ENCODE results near the gene HSD11B1L.
"Not testable (repeated sequence)": the region's sequence is repeated elsewhere in the genome, so short reads cannot be mapped to it uniquely, and the experiment has no call there.

The HSD11B1L gene

GRCh38 chr19:5714816-5715215 lies 34.0 kb downstream of the HSD11B1L start:
- H3K36me3 ChIP-seq (ENCODE audit: control insufficient read depth, insufficient read depth, low read length): peaks cover 38% of the 10 kb centered on the region
- H3K27ac ChIP-seq (ENCODE audit: insufficient read depth, low read depth, low read length, poor library complexity, severe bottlenecking): no peak overlapping the region
- H3K9me3 ChIP-seq (ENCODE audit: control insufficient read depth, low read length): no peaks in the 10 kb centered on the region
- H3K4me3 ChIP-seq (ENCODE audit: insufficient read depth, low read depth, low read length): no peak overlapping the region
- H3K4me1 ChIP-seq (ENCODE audit: control insufficient read depth, insufficient read depth, low read length): peaks cover 8% of the 10 kb centered on the region
- no peaks in the 10 kb centered on the region for H3K27me3 ChIP-seq (ENCODE audit: control insufficient read depth, insufficient read depth, low read length, poor library complexity, severe bottlenecking)
- WGBS, 2 experiments: 94% methylated on average over 10 of the region's 10 CpGs

- WGBS, 2 experiments: 96 to 97% methylated on average over 8 of the region's 8 CpGs
- Histone ChIP-seq H3K9me3 (ENCODE audit: control insufficient read depth, low read length) (no peaks in the 10 kb centered on the region), H3K27ac (ENCODE audit: insufficient read depth, low read depth, low read length, poor library complexity, severe bottlenecking) (no peak overlapping the region), H3K4me3 (ENCODE audit: insufficient read depth, low read depth, low read length) (no peak overlapping the region), H3K36me3 (ENCODE audit: control insufficient read depth, insufficient read depth, low read length) (peaks cover 18% of the 10 kb centered on the region), H3K4me1 (ENCODE audit: control insufficient read depth, insufficient read depth, low read length) (peaks cover 8% of the 10 kb centered on the region), H3K27me3 (ENCODE audit: control insufficient read depth, insufficient read depth, low read length, poor library complexity, severe bottlenecking) (no peaks in the 10 kb centered on the region)
These were observed 36.5 kb downstream of the HSD11B1L start for GRCh38 chr19:5717215-5717935.

GRCh38 chr19:5718037-5718578 lies 37.3 kb downstream of the HSD11B1L start:
- H3K4me1 ChIP-seq (ENCODE audit: control insufficient read depth, insufficient read depth, low read length): peaks cover 8% of the 10 kb centered on the region
- 86 to 90% methylated on average over 14 of the region's 14 CpGs for WGBS, 2 experiments
- H3K4me3 ChIP-seq (ENCODE audit: insufficient read depth, low read depth, low read length): peak overlapping the region; percentile 73
- peaks cover 12% of the 10 kb centered on the region for H3K36me3 ChIP-seq (ENCODE audit: control insufficient read depth, insufficient read depth, low read length)
- H3K9me3 ChIP-seq (ENCODE audit: control insufficient read depth, low read length): no peaks in the 10 kb centered on the region
- H3K27me3 ChIP-seq (ENCODE audit: control insufficient read depth, insufficient read depth, low read length, poor library complexity, severe bottlenecking): no peaks in the 10 kb centered on the region
- H3K27ac ChIP-seq (ENCODE audit: insufficient read depth, low read depth, low read length, poor library complexity, severe bottlenecking): no peak overlapping the region

- H3K4me1 ChIP-seq (ENCODE audit: control insufficient read depth, insufficient read depth, low read length): peaks cover 8% of the 10 kb centered on the region
- H3K4me3 ChIP-seq (ENCODE audit: insufficient read depth, low read depth, low read length): peak overlapping the region; percentile 73
- no peaks in the 10 kb centered on the region for H3K9me3 ChIP-seq (ENCODE audit: control insufficient read depth, low read length)
- H3K27me3 ChIP-seq (ENCODE audit: control insufficient read depth, insufficient read depth, low read length, poor library complexity, severe bottlenecking): no peaks in the 10 kb centered on the region
- WGBS, 2 experiments: 13 to 33% methylated on average over 9 to 11 of the region's 11 CpGs
- no peak overlapping the region for H3K27ac ChIP-seq (ENCODE audit: insufficient read depth, low read depth, low read length, poor library complexity, severe bottlenecking)
- H3K36me3 ChIP-seq (ENCODE audit: control insufficient read depth, insufficient read depth, low read length): peaks cover 10% of the 10 kb centered on the region
These were observed 37.9 kb downstream of the HSD11B1L start for GRCh38 chr19:5718579-5719273.

- Histone ChIP-seq H3K27me3 (ENCODE audit: control insufficient read depth, insufficient read depth, low read length, poor library complexity, severe bottlenecking) (no peaks in the 10 kb centered on the region), H3K36me3 (ENCODE audit: control insufficient read depth, insufficient read depth, low read length) (peaks cover 6% of the 10 kb centered on the region), H3K9me3 (ENCODE audit: control insufficient read depth, low read length) (no peaks in the 10 kb centered on the region), H3K4me3 (ENCODE audit: insufficient read depth, low read depth, low read length) (peak overlapping the region; percentile 73), H3K4me1 (ENCODE audit: control insufficient read depth, insufficient read depth, low read length) (peaks cover 8% of the 10 kb centered on the region), H3K27ac (ENCODE audit: insufficient read depth, low read depth, low read length, poor library complexity, severe bottlenecking) (peak overlapping the region; percentile 76)
- WGBS, 2 experiments: 1% methylated on average over 58 of the region's 58 CpGs
These were observed 38.6 kb downstream of the HSD11B1L start for GRCh38 chr19:5719274-5719960.

- no peaks in the 10 kb centered on the region for H3K9me3 ChIP-seq (ENCODE audit: control insufficient read depth, low read length)
- peaks cover 8% of the 10 kb centered on the region for H3K4me1 ChIP-seq (ENCODE audit: control insufficient read depth, insufficient read depth, low read length)
- H3K27ac ChIP-seq (ENCODE audit: insufficient read depth, low read depth, low read length, poor library complexity, severe bottlenecking): peak within 1 kb of the TSS; percentile 91
- WGBS, 2 experiments: 1% methylated on average over 90 of the region's 90 CpGs
- H3K27me3 ChIP-seq (ENCODE audit: control insufficient read depth, insufficient read depth, low read length, poor library complexity, severe bottlenecking): no peaks in the 10 kb centered on the region
- peaks cover 6% of the 10 kb centered on the region for H3K36me3 ChIP-seq (ENCODE audit: control insufficient read depth, insufficient read depth, low read length)
- peak within 1 kb of the TSS; percentile 73 for H3K4me3 ChIP-seq (ENCODE audit: insufficient read depth, low read depth, low read length)
These were observed 39.3 kb downstream of the HSD11B1L start, which contains the start of the genes CATSPERD and LONP1 for GRCh38 chr19:5719961-5720790. Gene CATSPERD (plus strand): TSS chr19:5720637. CDS start chr19:5720738, 101 bp downstream. Gene LONP1 (minus strand): TSS chr19:5720146. CDS start chr19:5720132, 14 bp downstream.

GRCh38 chr19:5727453-5728050 lies 46.7 kb downstream of the HSD11B1L start:
- no peak overlapping the region for H3K27ac ChIP-seq (ENCODE audit: insufficient read depth, low read depth, low read length, poor library complexity, severe bottlenecking)
- H3K9me3 ChIP-seq (ENCODE audit: control insufficient read depth, low read length): no peaks in the 10 kb centered on the region
- 84 to 90% methylated on average over 4 of the region's 4 CpGs for WGBS, 2 experiments
- H3K36me3 ChIP-seq (ENCODE audit: control insufficient read depth, insufficient read depth, low read length): no peaks in the 10 kb centered on the region
- no peak overlapping the region for H3K4me3 ChIP-seq (ENCODE audit: insufficient read depth, low read depth, low read length)
- H3K27me3 ChIP-seq (ENCODE audit: control insufficient read depth, insufficient read depth, low read length, poor library complexity, severe bottlenecking): peaks cover 3% of the 10 kb centered on the region
- no peaks in the 10 kb centered on the region for H3K4me1 ChIP-seq (ENCODE audit: control insufficient read depth, insufficient read depth, low read length)

GRCh38 chr19:5733172-5733571 lies 52.3 kb downstream of the HSD11B1L start:
- not testable (repeated sequence) for H3K36me3 ChIP-seq (ENCODE audit: control insufficient read depth, insufficient read depth, low read length); H3K4me3 ChIP-seq (ENCODE audit: insufficient read depth, low read depth, low read length)
- WGBS, 2 experiments: 76 to 77% methylated on average over 2 of the region's 2 CpGs

More at GRCh38 chr19:5733172-5733571, 52.3 kb downstream of the HSD11B1L start:
- H3K4me1 ChIP-seq (ENCODE audit: control insufficient read depth, insufficient read depth, low read length); H3K27ac ChIP-seq (ENCODE audit: insufficient read depth, low read depth, low read length, poor library complexity, severe bottlenecking); H3K27me3 ChIP-seq (ENCODE audit: control insufficient read depth, insufficient read depth, low read length, poor library complexity, severe bottlenecking); H3K9me3 ChIP-seq (ENCODE audit: control insufficient read depth, low read length): not testable (repeated sequence)
